GM12891 (cell line): ENCODE measurements around the gene OLR1.

Experiments used
- PAX5 ChIP-seq: IDR thresholded peaks from 2 replicates; pipeline ENCODE4 v1.6.1; 2011; ENCODE audit warnings: low read length, moderate library complexity, mild to moderate bottlenecking; ENCODE audit not compliant: insufficient read depth, severe bottlenecking
- POLR2A ChIP-seq: IDR thresholded peaks from 2 replicates; pipeline ENCODE4 v1.6.1; 2011; ENCODE audit warnings: low read depth, low read length, control low read depth
- POLR2AphosphoS5 ChIP-seq: IDR thresholded peaks from 2 replicates; pipeline ENCODE4 v1.6.1; 2011; ENCODE audit warnings: low read depth, low read length, control low read depth
- SPI1 ChIP-seq: IDR thresholded peaks from 2 replicates; pipeline ENCODE4 v1.6.1; 2011; ENCODE audit warnings: low read depth, low read length, control low read depth
- TAF1 ChIP-seq: IDR thresholded peaks from 2 replicates; pipeline ENCODE4 v1.6.1; 2011; ENCODE audit warnings: low read depth, low read length, control low read depth

DNA sequence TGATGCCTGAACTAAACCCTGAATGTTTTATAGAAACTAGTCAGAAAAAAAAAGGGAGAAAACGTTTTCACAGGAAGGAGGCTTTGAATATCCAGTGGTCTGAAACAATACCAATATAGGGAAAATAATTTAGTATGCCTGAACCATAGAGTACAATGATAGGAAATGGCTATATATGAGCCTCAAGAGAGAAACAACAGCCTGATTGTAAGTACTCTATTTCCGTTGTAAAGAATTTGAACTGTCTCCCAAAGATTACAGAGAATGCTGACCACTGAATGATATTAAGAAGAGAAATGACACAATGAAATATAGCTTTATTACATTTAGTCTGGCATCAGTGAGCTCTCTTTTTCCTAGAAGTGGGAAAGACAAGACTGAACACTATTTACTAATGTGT is 35.2 kb upstream of the OLR1 start:
- no peak for TF ChIP-seq TAF1
- TF ChIP-seq POLR2A = no peak
- TF ChIP-seq POLR2AphosphoS5 = no peak
- no peak for TF ChIP-seq SPI1
- no peak for TF ChIP-seq PAX5
